ENCODE measurements around the gene LRRC8C.

Gene LRRC8C

GRCh38 chr1:89765774-89766173 lies 132.9 kb downstream of the LRRC8C start:
- no peak for TF ChIP-seq CTCF (IDR thresholded peaks at IDR 0.05)
- no peak for TF ChIP-seq ZFX (IDR thresholded peaks at IDR 0.05; ENCODE audit: borderline replicate concordance)

GRCh38 chr1:89767618-89768017 lies 134.7 kb downstream of the LRRC8C start:
- no peak overlapping the region for H3K27ac ChIP-seq
- TF ChIP-seq ZFX (IDR thresholded peaks at IDR 0.05; ENCODE audit: borderline replicate concordance): no peak
- no peak for TF ChIP-seq CTCF (IDR thresholded peaks at IDR 0.05)

More at GRCh38 chr1:89765774-89766173, 132.9 kb downstream of the LRRC8C start:
- no peak overlapping the region for H3K27ac ChIP-seq
